Immature natural killer cell (primary cell): ENCODE data around the gene WDR18. TPM values are rescaled to one million over a fixed set of nuclear protein-coding genes. Genes with fewer than 3 reads are reported as not detected.

Experiments
- DNase-seq, 3 donors: peaks; one replicate each; pipeline ENCODE4 v3.0.0; 2022; ENCODE audit warnings: mixed read lengths in 1 of 3
- H3K27ac Mint-ChIP-seq, 6 donors: one replicate each; pipeline ENCODE4 v1.8.0; 2020; ENCODE audit warnings: mixed read lengths in 6 of 6, mild to moderate bottlenecking in 5 of 6, inconsistent platforms in 4 of 6, moderate library complexity in 3 of 6
- H3K27me3 Mint-ChIP-seq, 3 donors: one replicate each; pipeline ENCODE4 v1.8.0; 2020 to 2021; ENCODE audit warnings: low read depth in 3 of 3, mild to moderate bottlenecking in 3 of 3, mixed read lengths in 3 of 3, moderate library complexity in 3 of 3, inconsistent platforms in 1 of 3
- H3K36me3 Mint-ChIP-seq, 3 donors: one replicate each; pipeline ENCODE4 v1.8.0; 2020; ENCODE audit warnings: mixed read lengths in 3 of 3, inconsistent platforms in 2 of 3, mild to moderate bottlenecking in 2 of 3
- H3K4me1 Mint-ChIP-seq, 2 donors: one replicate each; pipeline ENCODE4 v1.8.0; 2020; ENCODE audit warnings: inconsistent platforms in 2 of 2, mild to moderate bottlenecking in 2 of 2, mixed read lengths in 2 of 2, moderate library complexity in 1 of 2
- H3K4me3 Mint-ChIP-seq, 5 donors: one replicate each; pipeline ENCODE4 v1.8.0; 2020; ENCODE audit warnings: mild to moderate bottlenecking in 5 of 5, mixed read lengths in 5 of 5, inconsistent platforms in 3 of 5, moderate library complexity in 3 of 5
- H3K9me3 Mint-ChIP-seq, 6 donors: one replicate each; pipeline ENCODE4 v1.8.0; 2020; ENCODE audit warnings: mild to moderate bottlenecking in 6 of 6, mixed read lengths in 6 of 6, inconsistent platforms in 4 of 6, moderate library complexity in 3 of 6
- polyA plus RNA-seq, 3 donors: library from polyadenylated mRNA; unstranded; fragments of 300-500 nt; fragmentation: Illumina TruSeq; gene quantifications; one replicate each; pipeline ENCODE4 v1.2.3, GENCODE V29; 2021

Gene WDR18
- polyA plus RNA-seq, 3 donors from 2014 or later = 60.5 to 116 (median 70.9) TPM

GRCh38 chr19:964761-965694 lies 19.1 kb upstream of the WDR18 start:
- Mint-ChIP-seq H3K9me3 (peaks cover 0 to 2% (median 0%) of the 10 kb centered on the region in 6 donors), H3K4me3 (no peak overlapping the region), H3K4me1 (peaks cover 0 to 2% of the 10 kb centered on the region in 2 donors), H3K27ac (no peak overlapping the region), H3K27me3 (peaks cover 0 to 3% (median 0%) of the 10 kb centered on the region in 3 donors), H3K36me3 (peaks cover 7 to 13% (median 8%) of the 10 kb centered on the region in 3 donors)
- no peak for DNase-seq

- H3K4me3 Mint-ChIP-seq = no peak overlapping the region
- H3K27me3 Mint-ChIP-seq = peaks cover 0 to 6% (median 0%) of the 10 kb centered on the region in 3 donors
- H3K27ac Mint-ChIP-seq = no peak overlapping the region
- H3K4me1 Mint-ChIP-seq = peaks cover 0 to 2% of the 10 kb centered on the region in 2 donors
- DNase-seq = no peak
- H3K36me3 Mint-ChIP-seq = peaks cover 14 to 22% (median 16%) of the 10 kb centered on the region in 3 donors
- peaks cover 0 to 5% (median 3%) of the 10 kb centered on the region in 6 donors for H3K9me3 Mint-ChIP-seq
These were observed 17.6 kb upstream of the WDR18 start for GRCh38 chr19:966485-967088.

- H3K36me3 Mint-ChIP-seq = peaks cover 10 to 24% (median 17%) of the 10 kb centered on the region in 3 donors
- H3K4me1 Mint-ChIP-seq = no peaks in the 10 kb centered on the region
- H3K4me3 Mint-ChIP-seq = no peak overlapping the region
- H3K27ac Mint-ChIP-seq = peak overlapping the region in 1 of 6 donors; percentile 45
- H3K27me3 Mint-ChIP-seq = peaks cover 0 to 6% (median 2%) of the 10 kb centered on the region in 3 donors
- no peak for DNase-seq
- H3K9me3 Mint-ChIP-seq = peaks cover 0 to 5% (median 3%) of the 10 kb centered on the region in 6 donors
These were observed 13.4 kb upstream of the WDR18 start for GRCh38 chr19:970695-971094.

- Mint-ChIP-seq H3K27ac (no peak overlapping the region), H3K4me3 (no peak overlapping the region), H3K4me1 (no peaks in the 10 kb centered on the region), H3K9me3 (peaks cover 0 to 5% (median 3%) of the 10 kb centered on the region in 6 donors), H3K36me3 (peaks cover 10 to 20% (median 14%) of the 10 kb centered on the region in 3 donors), H3K27me3 (peaks cover 0 to 6% (median 2%) of the 10 kb centered on the region in 3 donors)
- DNase-seq = no peak
These were observed 12.3 kb upstream of the WDR18 start for GRCh38 chr19:971795-972194.

GRCh38 chr19:972281-972680 lies 11.9 kb upstream of the WDR18 start:
- H3K27me3 Mint-ChIP-seq = peaks cover 0 to 4% (median 2%) of the 10 kb centered on the region in 3 donors
- H3K36me3 Mint-ChIP-seq = peaks cover 10 to 17% (median 14%) of the 10 kb centered on the region in 3 donors
- DNase-seq = no peak
- no peak overlapping the region for H3K27ac Mint-ChIP-seq
- H3K9me3 Mint-ChIP-seq = peaks cover 0 to 5% (median 3%) of the 10 kb centered on the region in 6 donors
- H3K4me3 Mint-ChIP-seq = no peak overlapping the region
- H3K4me1 Mint-ChIP-seq = no peaks in the 10 kb centered on the region

- Mint-ChIP-seq H3K4me1 (no peaks in the 10 kb centered on the region), H3K9me3 (peaks cover 0 to 5% (median 3%) of the 10 kb centered on the region in 6 donors), H3K4me3 (no peak overlapping the region), H3K27ac (no peak overlapping the region), H3K36me3 (peaks cover 6 to 15% (median 14%) of the 10 kb centered on the region in 3 donors), H3K27me3 (peaks cover 1 to 3% (median 2%) of the 10 kb centered on the region in 3 donors)
- no peak for DNase-seq
These were observed 10.2 kb upstream of the WDR18 start for GRCh38 chr19:973726-974563.

GRCh38 chr19:974564-975257 lies 9.4 kb upstream of the WDR18 start:
- H3K9me3 Mint-ChIP-seq = peaks cover 0 to 5% (median 3%) of the 10 kb centered on the region in 6 donors
- no peak overlapping the region for H3K27ac Mint-ChIP-seq
- no peak for DNase-seq
- H3K4me1 Mint-ChIP-seq = no peaks in the 10 kb centered on the region
- no peak overlapping the region for H3K4me3 Mint-ChIP-seq
- H3K27me3 Mint-ChIP-seq = peaks cover 1 to 3% (median 2%) of the 10 kb centered on the region in 3 donors
- peaks cover 6 to 15% (median 14%) of the 10 kb centered on the region in 3 donors for H3K36me3 Mint-ChIP-seq

- H3K9me3 Mint-ChIP-seq = peaks cover 0 to 2% (median 0%) of the 10 kb centered on the region in 6 donors
- DNase-seq = no peak
- H3K4me3 Mint-ChIP-seq = no peak overlapping the region
- peaks cover 0 to 5% (median 5%) of the 10 kb centered on the region in 3 donors for H3K36me3 Mint-ChIP-seq
- peaks cover 0 to 2% (median 1%) of the 10 kb centered on the region in 3 donors for H3K27me3 Mint-ChIP-seq
- no peaks in the 10 kb centered on the region for H3K4me1 Mint-ChIP-seq
- no peak overlapping the region for H3K27ac Mint-ChIP-seq
These were observed 7.7 kb upstream of the WDR18 start for GRCh38 chr19:976476-976875.

- peaks cover 0 to 5% (median 5%) of the 10 kb centered on the region in 3 donors for H3K36me3 Mint-ChIP-seq
- H3K27ac Mint-ChIP-seq = no peak overlapping the region
- no peak overlapping the region for H3K4me3 Mint-ChIP-seq
- no peaks in the 10 kb centered on the region for H3K4me1 Mint-ChIP-seq
- no peak for DNase-seq
- peaks cover 0 to 2% (median 0%) of the 10 kb centered on the region in 6 donors for H3K9me3 Mint-ChIP-seq
- H3K27me3 Mint-ChIP-seq = peaks cover 1 to 2% (median 1%) of the 10 kb centered on the region in 3 donors
These were observed 7.1 kb upstream of the WDR18 start for GRCh38 chr19:977058-977464.

GRCh38 chr19:979318-979741 lies 4.8 kb upstream of the WDR18 start:
- Mint-ChIP-seq H3K27me3 (peaks cover 0 to 1% (median 1%) of the 10 kb centered on the region in 3 donors), H3K9me3 (no peaks in the 10 kb centered on the region), H3K4me1 (peaks cover 4 to 10% of the 10 kb centered on the region in 2 donors), H3K4me3 (no peak overlapping the region), H3K36me3 (no peaks in the 10 kb centered on the region), H3K27ac (no peak overlapping the region)
- DNase-seq = no peak

- DNase-seq = no peak
- no peaks in the 10 kb centered on the region for H3K9me3 Mint-ChIP-seq
- no peak overlapping the region for H3K27ac Mint-ChIP-seq
- peaks cover 0 to 1% (median 1%) of the 10 kb centered on the region in 3 donors for H3K27me3 Mint-ChIP-seq
- no peak overlapping the region for H3K4me3 Mint-ChIP-seq
- no peaks in the 10 kb centered on the region for H3K36me3 Mint-ChIP-seq
- H3K4me1 Mint-ChIP-seq = peaks cover 13 to 18% of the 10 kb centered on the region in 2 donors
These were observed 3.8 kb upstream of the WDR18 start for GRCh38 chr19:980133-980998.
